GM19467 (cell line): ENCODE measurements around the gene RGCC.
"Not testable (repeated sequence)": the region's sequence is repeated elsewhere in the genome, so short reads cannot be mapped to it uniquely, and the experiment has no call there.

ENCODE experiments used
- ATAC-seq: cut with Tn5 transposase; IDR thresholded peaks from one replicate; pipeline ENCODE4 v1.9.1; 2021; ENCODE audit warnings: mild to moderate bottlenecking, moderate library complexity; ENCODE audit not compliant: unreplicated experiment

The RGCC gene

GRCh38 chr13:41456768-41457588 is at the start of gene RGCC:
RGCC (plus strand) TSS chr13:41457550; CDS start chr13:41457708, 158 bp downstream.
- peak; percentile 55 for ATAC-seq

- ATAC-seq, result no peak
Observed at GRCh38 chr13:41408121-41408520, 49.2 kb upstream of the RGCC start.

- no peak for ATAC-seq
Observed at GRCh38 chr13:41408746-41409145, 48.6 kb upstream of the RGCC start.

GRCh38 chr13:41409611-41410010 is 47.7 kb upstream of the RGCC start:
- no peak for ATAC-seq

GRCh38 chr13:41411060-41411459 is 46.3 kb upstream of the RGCC start:
- no peak for ATAC-seq

- ATAC-seq, result no peak
Observed at GRCh38 chr13:41411522-41411921, 45.8 kb upstream of the RGCC start.

GRCh38 chr13:41413872-41414271 is 43.5 kb upstream of the RGCC start:
- no peak for ATAC-seq

- no peak for ATAC-seq
Observed at GRCh38 chr13:41416276-41416675, 41.1 kb upstream of the RGCC start.

- no peak for ATAC-seq
Observed at GRCh38 chr13:41418027-41418426, 39.3 kb upstream of the RGCC start.

- no peak for ATAC-seq
Observed at GRCh38 chr13:41418731-41419130, 38.6 kb upstream of the RGCC start.

GRCh38 chr13:41419206-41419605 is 38.1 kb upstream of the RGCC start:
- no peak for ATAC-seq

- no peak for ATAC-seq
Observed at GRCh38 chr13:41420146-41420545, 37.2 kb upstream of the RGCC start.

GRCh38 chr13:41421330-41421729 is 36.0 kb upstream of the RGCC start:
- ATAC-seq, result not testable (repeated sequence)

GRCh38 chr13:41421983-41422382 is 35.4 kb upstream of the RGCC start:
- not testable (repeated sequence) for ATAC-seq

GRCh38 chr13:41423259-41423658 is 34.1 kb upstream of the RGCC start:
- not testable (repeated sequence) for ATAC-seq

- not testable (repeated sequence) for ATAC-seq
Observed at GRCh38 chr13:41424675-41425074, 32.7 kb upstream of the RGCC start.

GRCh38 chr13:41426047-41426446 is 31.3 kb upstream of the RGCC start:
- ATAC-seq, result no peak

GRCh38 chr13:41427666-41428065 is 29.7 kb upstream of the RGCC start:
- no peak for ATAC-seq

GRCh38 chr13:41428155-41428554 is 29.2 kb upstream of the RGCC start:
- no peak for ATAC-seq

- not testable (repeated sequence) for ATAC-seq
Observed at GRCh38 chr13:41434030-41434429, 23.3 kb upstream of the RGCC start.

- ATAC-seq, result no peak
Observed at GRCh38 chr13:41434831-41435520, 22.4 kb upstream of the RGCC start.

GRCh38 chr13:41443969-41444368 is 13.4 kb upstream of the RGCC start:
- no peak for ATAC-seq
